ENCODE measurements around the gene TTC28.

DNA sequence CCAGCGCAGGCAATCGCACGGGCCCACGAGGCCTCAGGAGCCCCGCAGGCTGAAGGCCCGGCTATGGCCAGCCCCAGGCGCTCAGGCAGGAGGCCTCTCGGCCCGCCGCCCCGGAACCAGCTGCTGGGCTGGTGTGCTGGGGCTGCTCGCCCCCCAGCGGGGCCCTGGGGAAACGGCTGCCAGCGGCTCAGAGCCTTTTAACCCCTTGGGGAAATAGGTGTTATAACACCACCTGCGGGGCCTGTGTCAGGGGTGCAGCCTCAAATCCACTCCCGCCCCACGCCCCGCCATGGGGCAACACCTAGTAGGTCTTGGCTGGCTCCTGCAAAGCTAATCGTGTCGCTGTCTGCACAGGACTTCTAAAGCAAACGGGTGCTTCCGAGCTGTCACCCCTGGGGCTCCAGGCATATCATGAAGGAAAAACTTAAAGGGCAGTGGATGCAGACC is 237.4 kb downstream of the TTC28 start:
- TF ChIP-seq CTCF (conservative IDR thresholded peaks at IDR 0.05 in 1 of 2, IDR thresholded peaks at IDR 0.05 in 1 of 2; ENCODE audit: low read depth in 1 of 2, low read length in 2 of 2) = peak; percentile 71 to 74
- no peak for TF ChIP-seq EZH2 (IDR thresholded peaks at IDR 0.05; ENCODE audit: low read length, missing control alignments)
